ENCODE results near the gene COL2A1.

COL2A1 gene

DNA sequence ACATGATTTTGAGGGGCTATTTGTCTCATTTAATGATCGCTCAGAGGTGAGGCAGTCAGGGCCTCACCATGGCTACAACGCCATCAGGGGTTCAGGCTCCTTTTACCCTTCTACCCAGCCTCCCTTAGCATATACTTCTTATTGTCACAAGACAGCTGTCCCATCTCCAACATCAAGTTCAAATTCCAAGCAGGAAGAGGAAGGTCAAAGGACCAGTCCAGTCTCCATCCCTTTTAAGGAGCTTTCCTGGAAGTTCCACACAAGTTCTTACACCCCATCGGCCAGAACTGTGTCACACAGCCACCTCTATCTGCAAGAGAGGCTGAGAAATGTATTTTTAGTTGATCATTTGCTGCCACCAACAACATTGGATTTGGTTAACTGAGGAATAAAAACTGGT lies 49.2 kb downstream of the COL2A1 start:
- Histone ChIP-seq H3K4me3 (ENCODE audit: low read depth, low read length) (no peak overlapping the region), H3K9ac (ENCODE audit: low read depth, low read length) (no peak overlapping the region), H3K9me3 (ENCODE audit: control insufficient read depth, insufficient read depth, low read length) (peaks cover 20% of the 10 kb centered on the region), H3K4me1 (ENCODE audit: control insufficient read depth, insufficient read depth, low read length) (peaks cover 2% of the 10 kb centered on the region; the same call in 1 of the 2 replicates), H3K27ac (ENCODE audit: low read depth, low read length) (no peak overlapping the region), H3K36me3 (ENCODE audit: control insufficient read depth, insufficient read depth, low read length) (no peaks in the 10 kb centered on the region), H3K27me3 (ENCODE audit: control insufficient read depth, insufficient read depth, low read length) (no peaks in the 10 kb centered on the region)

GRCh38 chr12:47954467-47955045 lies 49.7 kb downstream of the COL2A1 start:
- no peak overlapping the region for H3K4me3 ChIP-seq (ENCODE audit: low read depth, low read length)
- no peaks in the 10 kb centered on the region for H3K27me3 ChIP-seq (ENCODE audit: control insufficient read depth, insufficient read depth, low read length)
- no peak overlapping the region for H3K9ac ChIP-seq (ENCODE audit: low read depth, low read length)
- H3K4me1 ChIP-seq (ENCODE audit: control insufficient read depth, insufficient read depth, low read length): no peaks in the 10 kb centered on the region
- H3K9me3 ChIP-seq (ENCODE audit: control insufficient read depth, insufficient read depth, low read length): peaks cover 19% of the 10 kb centered on the region
- H3K27ac ChIP-seq (ENCODE audit: low read depth, low read length): no peak overlapping the region
- H3K36me3 ChIP-seq (ENCODE audit: control insufficient read depth, insufficient read depth, low read length): no peaks in the 10 kb centered on the region

GRCh38 chr12:47954058-47954457 lies 50.2 kb downstream of the COL2A1 start:
- no peaks in the 10 kb centered on the region for H3K4me1 ChIP-seq (ENCODE audit: control insufficient read depth, insufficient read depth, low read length)
- no peak overlapping the region for H3K9ac ChIP-seq (ENCODE audit: low read depth, low read length)
- no peak overlapping the region for H3K27ac ChIP-seq (ENCODE audit: low read depth, low read length)
- peaks cover 19% of the 10 kb centered on the region for H3K9me3 ChIP-seq (ENCODE audit: control insufficient read depth, insufficient read depth, low read length)
- H3K36me3 ChIP-seq (ENCODE audit: control insufficient read depth, insufficient read depth, low read length): no peaks in the 10 kb centered on the region
- no peaks in the 10 kb centered on the region for H3K27me3 ChIP-seq (ENCODE audit: control insufficient read depth, insufficient read depth, low read length)
- H3K4me3 ChIP-seq (ENCODE audit: low read depth, low read length): no peak overlapping the region

DNA sequence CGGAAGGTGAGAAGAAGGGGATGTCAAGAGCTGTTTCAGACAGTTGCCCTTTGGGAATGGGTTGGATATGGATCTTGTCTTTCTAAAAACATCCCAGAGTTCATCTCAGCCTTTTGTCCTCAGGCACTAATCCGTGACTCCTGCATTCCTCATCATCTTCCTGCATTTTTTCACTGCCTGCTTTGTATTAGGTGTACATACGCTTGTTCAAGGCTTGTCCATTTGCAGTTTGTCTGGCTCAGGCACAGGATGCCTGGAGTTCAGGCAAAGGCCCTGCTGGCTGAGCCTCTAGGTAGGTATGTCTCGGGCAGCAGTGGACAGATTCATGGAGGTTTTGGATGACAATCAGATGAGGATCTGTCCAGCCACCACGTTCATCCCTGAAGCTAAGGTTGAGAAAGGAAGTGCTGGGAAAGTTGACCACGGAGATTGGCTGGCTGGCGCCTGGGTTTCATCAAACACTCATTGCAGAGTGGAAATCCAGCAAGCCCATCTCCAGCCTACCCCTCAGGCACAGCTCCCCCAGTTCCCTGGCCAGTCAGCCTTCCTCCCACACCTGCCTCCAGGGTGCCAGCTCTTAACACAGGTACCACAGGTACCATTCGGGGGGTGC lies 53.3 kb downstream of the COL2A1 start:
- H3K9ac ChIP-seq (ENCODE audit: low read depth, low read length): no peak overlapping the region
- no peaks in the 10 kb centered on the region for H3K9me3 ChIP-seq (ENCODE audit: control insufficient read depth, insufficient read depth, low read length)
- H3K4me3 ChIP-seq (ENCODE audit: low read depth, low read length): no peak overlapping the region
- H3K4me1 ChIP-seq (ENCODE audit: control insufficient read depth, insufficient read depth, low read length): no peaks in the 10 kb centered on the region
- H3K27ac ChIP-seq (ENCODE audit: low read depth, low read length): no peak overlapping the region
- H3K36me3 ChIP-seq (ENCODE audit: control insufficient read depth, insufficient read depth, low read length): no peaks in the 10 kb centered on the region
- H3K27me3 ChIP-seq (ENCODE audit: control insufficient read depth, insufficient read depth, low read length): no peaks in the 10 kb centered on the region; the same call in 1 of the 2 replicates

DNA sequence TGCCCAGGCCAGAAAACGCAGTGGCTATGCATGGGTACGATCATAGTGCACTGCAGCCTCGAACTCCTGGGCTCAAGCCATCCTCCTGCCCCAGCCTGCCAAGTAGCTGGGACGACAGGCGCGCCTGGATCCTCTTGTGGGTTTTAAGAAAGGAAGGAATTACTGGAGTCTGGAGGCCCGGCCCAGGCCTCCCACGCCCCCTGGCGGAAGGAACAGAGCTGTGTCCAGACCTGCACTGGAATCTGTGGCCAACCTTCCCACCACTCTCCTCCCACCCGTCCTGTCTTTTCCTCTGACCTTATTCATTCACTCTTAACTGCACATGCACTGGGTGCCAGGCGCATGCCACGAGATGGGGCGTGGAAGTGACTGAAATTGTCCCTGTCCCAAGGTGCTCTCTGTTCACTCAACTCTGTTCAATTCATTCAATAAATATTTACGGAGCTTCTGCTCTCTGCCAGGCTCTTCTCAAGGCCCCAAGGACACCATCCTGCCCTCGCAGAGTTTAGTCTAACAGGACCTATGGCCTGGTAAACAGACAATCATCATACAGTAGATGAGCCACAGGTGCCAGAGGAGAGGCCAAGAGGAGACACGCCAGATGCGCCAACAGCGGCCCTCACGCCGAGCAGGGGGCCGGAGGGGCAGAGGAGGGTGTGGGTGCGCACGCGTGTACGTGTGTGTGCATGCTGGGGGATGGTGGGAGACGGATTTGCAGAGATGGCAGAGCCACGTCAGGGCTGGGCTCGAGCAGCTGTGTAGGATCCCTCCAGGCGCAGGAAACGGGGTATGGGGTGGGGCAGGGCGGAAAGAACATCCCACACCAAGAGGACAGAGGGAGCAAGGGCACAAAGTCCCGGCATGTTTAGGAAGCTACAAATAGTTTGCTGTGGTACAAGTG lies 54.6 kb downstream of the COL2A1 start:
- Histone ChIP-seq H3K27me3 (ENCODE audit: control insufficient read depth, insufficient read depth, low read length) (no peaks in the 10 kb centered on the region; the same call in 1 of the 2 replicates), H3K36me3 (ENCODE audit: control insufficient read depth, insufficient read depth, low read length) (no peaks in the 10 kb centered on the region), H3K9ac (ENCODE audit: low read depth, low read length) (no peak overlapping the region), H3K4me1 (ENCODE audit: control insufficient read depth, insufficient read depth, low read length) (no peaks in the 10 kb centered on the region), H3K9me3 (ENCODE audit: control insufficient read depth, insufficient read depth, low read length) (no peaks in the 10 kb centered on the region), H3K27ac (ENCODE audit: low read depth, low read length) (no peak overlapping the region), H3K4me3 (ENCODE audit: low read depth, low read length) (no peak overlapping the region)

DNA sequence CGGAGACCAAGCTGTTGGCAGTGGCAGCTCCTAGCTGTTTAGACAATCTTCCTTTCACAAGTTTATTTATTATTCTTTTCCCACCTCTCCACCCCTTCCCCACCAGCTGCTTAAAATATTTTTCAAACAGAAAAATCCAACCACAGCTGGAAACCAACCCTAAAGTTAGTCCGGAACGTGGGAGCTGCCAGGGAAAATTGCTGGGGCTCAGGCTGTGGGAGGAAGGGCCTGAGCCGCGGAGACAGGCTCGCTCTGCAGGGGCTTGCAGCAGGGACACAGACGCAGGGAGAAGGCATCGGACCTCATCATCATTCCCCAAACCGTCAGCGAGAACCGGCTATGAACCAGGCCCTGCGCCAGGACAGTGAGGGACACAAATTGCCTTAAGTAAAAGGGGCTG lies 56.9 kb downstream of the COL2A1 start:
- Histone ChIP-seq H3K4me1 (ENCODE audit: control insufficient read depth, insufficient read depth, low read length) (no peaks in the 10 kb centered on the region), H3K9me3 (ENCODE audit: control insufficient read depth, insufficient read depth, low read length) (no peaks in the 10 kb centered on the region), H3K4me3 (ENCODE audit: low read depth, low read length) (no peak overlapping the region), H3K9ac (ENCODE audit: low read depth, low read length) (no peak overlapping the region), H3K27me3 (ENCODE audit: control insufficient read depth, insufficient read depth, low read length) (peaks cover 9% of the 10 kb centered on the region), H3K27ac (ENCODE audit: low read depth, low read length) (no peak overlapping the region), H3K36me3 (ENCODE audit: control insufficient read depth, insufficient read depth, low read length) (no peaks in the 10 kb centered on the region)

DNA sequence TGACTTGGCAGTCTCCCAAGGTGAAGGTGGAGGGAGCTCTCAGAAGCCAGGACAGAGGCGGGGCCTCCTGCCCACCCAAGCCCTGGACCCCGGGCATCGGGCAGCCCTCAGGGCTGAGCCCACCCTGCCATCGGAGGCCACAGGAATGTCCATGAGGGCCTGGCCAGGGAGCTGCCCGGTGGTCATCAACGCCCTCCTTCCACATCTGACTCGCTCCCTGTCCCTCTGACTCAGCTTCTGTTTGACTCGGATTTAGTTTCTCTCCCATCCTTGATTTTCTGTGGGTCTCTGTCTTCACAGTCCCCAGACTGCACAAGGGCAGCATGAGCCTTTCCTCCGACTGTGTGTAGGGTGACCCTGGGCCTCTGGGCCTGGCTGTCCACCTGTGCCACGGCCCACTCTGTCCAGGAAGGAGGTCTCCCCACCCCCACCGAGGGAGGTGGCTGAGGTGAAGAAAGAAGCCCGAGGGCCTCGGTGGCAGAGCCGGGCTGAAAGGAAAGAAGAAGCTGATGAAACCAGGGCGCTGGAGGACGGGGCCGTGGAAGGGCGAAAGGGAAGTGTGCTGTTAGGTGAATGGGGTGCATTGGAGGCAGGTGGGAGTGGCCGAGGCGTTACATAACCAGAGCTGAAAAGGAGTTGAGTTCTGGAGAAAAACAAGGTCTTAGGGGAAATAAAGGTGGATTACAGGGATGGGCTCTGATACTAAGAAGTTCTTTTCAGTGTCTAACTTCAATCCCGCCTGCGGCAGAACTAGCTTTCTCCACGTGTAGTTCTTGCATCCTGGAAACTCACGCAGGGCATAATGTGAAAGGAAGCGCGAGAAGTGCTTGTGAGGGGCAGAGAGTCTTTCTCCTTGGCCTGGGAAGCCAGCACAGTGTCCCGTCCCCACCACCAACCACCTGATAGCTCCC lies 57.6 kb downstream of the COL2A1 start:
- peaks cover 5% of the 10 kb centered on the region; the same call in 1 of the 2 replicates for H3K4me1 ChIP-seq (ENCODE audit: control insufficient read depth, insufficient read depth, low read length)
- no peaks in the 10 kb centered on the region for H3K36me3 ChIP-seq (ENCODE audit: control insufficient read depth, insufficient read depth, low read length)
- H3K27me3 ChIP-seq (ENCODE audit: control insufficient read depth, insufficient read depth, low read length): peaks cover 15% of the 10 kb centered on the region
- H3K9ac ChIP-seq (ENCODE audit: low read depth, low read length): no peak overlapping the region
- H3K4me3 ChIP-seq (ENCODE audit: low read depth, low read length): no peak overlapping the region
- H3K27ac ChIP-seq (ENCODE audit: low read depth, low read length): no peak overlapping the region
- no peaks in the 10 kb centered on the region for H3K9me3 ChIP-seq (ENCODE audit: control insufficient read depth, insufficient read depth, low read length)

DNA sequence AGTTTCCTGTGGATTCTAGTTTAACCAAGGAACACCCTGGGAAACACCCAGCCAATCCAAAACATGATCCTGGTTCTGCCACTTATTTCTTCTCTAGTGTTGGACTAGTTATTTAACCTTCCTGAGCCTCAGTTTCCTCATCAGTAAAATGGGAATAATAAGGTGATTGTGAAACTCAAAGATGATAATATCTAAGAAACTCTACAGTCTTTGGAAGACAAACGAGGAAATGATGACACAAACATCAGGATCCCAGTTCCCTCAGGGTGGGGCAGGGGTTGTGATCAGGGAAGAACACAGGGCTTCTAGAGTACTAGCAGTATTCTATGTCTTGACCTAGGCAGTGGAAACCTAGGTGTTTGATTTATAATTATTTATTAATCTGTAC lies 58.9 kb downstream of the COL2A1 start:
- Histone ChIP-seq H3K4me1 (ENCODE audit: control insufficient read depth, insufficient read depth, low read length) (peaks cover 5% of the 10 kb centered on the region; the same call in 1 of the 2 replicates), H3K27ac (ENCODE audit: low read depth, low read length) (no peak overlapping the region), H3K9me3 (ENCODE audit: control insufficient read depth, insufficient read depth, low read length) (no peaks in the 10 kb centered on the region), H3K27me3 (ENCODE audit: control insufficient read depth, insufficient read depth, low read length) (peaks cover 24% of the 10 kb centered on the region), H3K36me3 (ENCODE audit: control insufficient read depth, insufficient read depth, low read length) (no peaks in the 10 kb centered on the region), H3K4me3 (ENCODE audit: low read depth, low read length) (no peak overlapping the region), H3K9ac (ENCODE audit: low read depth, low read length) (no peak overlapping the region)

DNA sequence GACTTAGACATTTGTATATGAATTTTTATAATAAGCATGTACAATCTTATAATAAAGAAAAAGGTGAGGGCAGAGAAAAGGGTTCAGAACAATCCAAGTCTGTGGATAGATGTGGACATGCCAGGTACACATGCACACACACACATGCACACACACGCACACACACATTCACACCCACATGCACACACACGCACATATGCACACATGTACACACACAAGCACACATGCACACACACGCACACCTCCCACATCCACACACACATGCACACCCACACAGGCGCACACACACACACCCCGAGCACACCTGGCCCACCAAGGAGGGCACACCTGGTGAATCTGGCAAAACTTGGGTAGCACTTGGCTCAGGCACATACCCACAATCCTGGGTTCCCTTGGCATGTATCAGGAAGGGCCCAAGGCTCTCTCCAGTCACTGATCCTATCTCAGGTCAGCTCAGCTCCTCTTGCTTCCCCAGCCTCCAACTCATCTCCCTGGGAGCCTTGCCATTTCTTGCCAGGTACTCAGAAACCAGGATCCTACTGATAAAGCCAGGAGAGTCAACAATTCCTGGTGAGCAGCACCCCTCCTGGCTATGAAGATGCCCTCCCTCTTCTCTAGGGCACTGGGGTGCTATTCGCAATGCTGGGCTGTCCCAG lies 59.5 kb downstream of the COL2A1 start:
- Histone ChIP-seq H3K4me1 (ENCODE audit: control insufficient read depth, insufficient read depth, low read length) (peaks cover 5% of the 10 kb centered on the region; the same call in 1 of the 2 replicates), H3K9me3 (ENCODE audit: control insufficient read depth, insufficient read depth, low read length) (no peaks in the 10 kb centered on the region), H3K27ac (ENCODE audit: low read depth, low read length) (no peak overlapping the region), H3K9ac (ENCODE audit: low read depth, low read length) (no peak overlapping the region), H3K4me3 (ENCODE audit: low read depth, low read length) (no peak overlapping the region), H3K36me3 (ENCODE audit: control insufficient read depth, insufficient read depth, low read length) (no peaks in the 10 kb centered on the region), H3K27me3 (ENCODE audit: control insufficient read depth, insufficient read depth, low read length) (peaks cover 24% of the 10 kb centered on the region)
